Liver (tissue), 9 donors: ENCODE data around the gene MYL10. TPM values are rescaled to one million over a fixed set of nuclear protein-coding genes. Genes with fewer than 3 reads are reported as not detected.

Source experiments
- DNase-seq: peaks from one replicate; pipeline ENCODE4 v3.0.0-alpha.2; 2017; ENCODE audit warnings: low spot score
- H3K27ac ChIP-seq, 2 donors: one replicate each; pipeline ENCODE4 v1.7.0; 2013; ENCODE audit warnings: inconsistent platforms in 2 of 2, low read length in 2 of 2, control low read depth in 1 of 2, low read depth in 1 of 2, mild to moderate bottlenecking in 1 of 2
- H3K27me3 ChIP-seq, 4 donors: one replicate each; pipeline versions ENCODE4 v1.6.1 to v1.7.0; 2013; ENCODE audit warnings: low read length in 3 of 4, inconsistent platforms in 1 of 4, mild to moderate bottlenecking in 1 of 4, moderate library complexity in 1 of 4; ENCODE audit not compliant: control insufficient read depth in 4 of 4, insufficient read depth in 4 of 4
- H3K36me3 ChIP-seq, 4 donors: one replicate each; pipeline versions ENCODE4 v1.6.1 to v1.7.0; 2013; ENCODE audit warnings: low read length in 3 of 4, mild to moderate bottlenecking in 3 of 4, low read depth in 1 of 4, moderate library complexity in 1 of 4; ENCODE audit not compliant: control insufficient read depth in 4 of 4, insufficient read depth in 3 of 4
- H3K4me1 ChIP-seq, 4 donors: one replicate each; pipeline versions ENCODE4 v1.6.1 to v1.7.0; 2013; ENCODE audit warnings: low read length in 3 of 4, mild to moderate bottlenecking in 3 of 4, moderate library complexity in 1 of 4; ENCODE audit not compliant: control insufficient read depth in 4 of 4, insufficient read depth in 4 of 4
- H3K4me3 ChIP-seq, 3 donors: one replicate each; pipeline versions ENCODE4 v1.6.1 to v1.7.0; 2013; ENCODE audit warnings: low read length in 3 of 3, control low read depth in 1 of 3, low read depth in 1 of 3, mild to moderate bottlenecking in 1 of 3
- H3K9ac ChIP-seq, 2 donors: one replicate each; pipeline ENCODE4 v1.7.0; 2013; ENCODE audit warnings: low read length in 2 of 2, mild to moderate bottlenecking in 2 of 2, moderate library complexity in 2 of 2, control low read depth in 1 of 2, low read depth in 1 of 2
- H3K9me3 ChIP-seq, 4 donors: one replicate each; pipeline versions ENCODE4 v1.6.1 to v1.7.0; 2013; ENCODE audit warnings: low read length in 3 of 4; ENCODE audit not compliant: control insufficient read depth in 4 of 4
- ATF3 ChIP-seq: IDR thresholded peaks from 2 replicates; pipeline ENCODE4 v1.6.1; 2016; ENCODE audit warnings: antibody characterized with exemption
- CTCF ChIP-seq: fragments of 150-350 bp; IDR thresholded peaks from 2 replicates; pipeline ENCODE4 v1.5.1; 2017; ENCODE audit warnings: improper control_type of control experiment, low read depth, low read length; ENCODE audit not compliant: missing input control
- EGR1 ChIP-seq, 2 donors: IDR thresholded peaks; 2 replicates each; pipeline ENCODE4 v1.6.1; 2016 to 2018; ENCODE audit warnings: antibody characterized with exemption in 2 of 2, low read depth in 2 of 2
- FOXA1 ChIP-seq: IDR thresholded peaks from 2 replicates; pipeline ENCODE4 v1.6.1; 2016; ENCODE audit warnings: antibody characterized with exemption
- FOXA2 ChIP-seq: IDR thresholded peaks from 2 replicates; pipeline ENCODE4 v1.6.1; 2016; ENCODE audit warnings: antibody characterized with exemption
- HNF4A ChIP-seq, 2 donors: conservative IDR thresholded peaks; 2 replicates each; pipeline ENCODE4 v1.6.1; 2016; ENCODE audit warnings: antibody characterized with exemption in 2 of 2, mild to moderate bottlenecking in 2 of 2
- HNF4G ChIP-seq: IDR thresholded peaks from 2 replicates; pipeline ENCODE4 v1.6.1; 2016; ENCODE audit warnings: antibody characterized with exemption
- JUND ChIP-seq, 2 donors: IDR thresholded peaks; 2 replicates each; pipeline ENCODE4 v1.6.1; 2016; ENCODE audit warnings: antibody characterized with exemption in 2 of 2
- MAX ChIP-seq: IDR thresholded peaks from 2 replicates; pipeline ENCODE4 v1.6.1; 2016; ENCODE audit warnings: antibody characterized with exemption
- NR2F2 ChIP-seq: IDR thresholded peaks from 2 replicates; pipeline ENCODE4 v1.6.1; 2016; ENCODE audit warnings: antibody characterized with exemption
- RAD21 ChIP-seq, 2 donors: IDR thresholded peaks; 2 replicates each; pipeline ENCODE4 v1.6.1; 2016; ENCODE audit warnings: antibody characterized with exemption in 2 of 2, mild to moderate bottlenecking in 2 of 2
- REST ChIP-seq: IDR thresholded peaks from 2 replicates; pipeline ENCODE4 v1.6.1; 2016; ENCODE audit warnings: antibody characterized with exemption, mild to moderate bottlenecking
- RXRA ChIP-seq, 2 donors: IDR thresholded peaks; 2 replicates each; pipeline ENCODE4 v1.6.1; 2017 to 2018; ENCODE audit warnings: antibody characterized with exemption in 2 of 2, mild to moderate bottlenecking in 1 of 2
- SP1 ChIP-seq: IDR thresholded peaks from 2 replicates; pipeline ENCODE4 v1.6.1; 2018; ENCODE audit warnings: antibody characterized with exemption, mild to moderate bottlenecking
- TAF1 ChIP-seq: conservative IDR thresholded peaks from 2 replicates; pipeline ENCODE4 v1.6.1; 2016; ENCODE audit warnings: antibody characterized with exemption, mild to moderate bottlenecking
- YY1 ChIP-seq: IDR thresholded peaks from 2 replicates; pipeline ENCODE4 v1.6.1; 2016; ENCODE audit warnings: antibody characterized with exemption, mild to moderate bottlenecking
- ZBTB33 ChIP-seq: IDR thresholded peaks from 2 replicates; pipeline ENCODE4 v1.6.1; 2016; ENCODE audit warnings: antibody characterized with exemption
- WGBS: extraction: QIAGEN DNeasy Blood & Tissue Kit; methylation state at CpG from one replicate; pipeline ENCODE4 v1.1.7; 2013; 5-methylcytosine and 5-hydroxymethylcytosine counted together
- polyA plus RNA-seq, 2 donors: library from polyadenylated mRNA; stranded (reverse) in 1 of 2; unstranded in 1 of 2; fragments of 200-250 nt in 1 of 2; fragments of >200 nt in 1 of 2; fragmentation: Nextera tagmentation in 1 of 2; extraction: Ambion mirVana in 1 of 2; gene quantifications; one replicate each; pipeline versions ENCODE4 v1.2.1 to v1.2.3, GENCODE V29; 2013 to 2015
- total RNA-seq, 2 donors: library from RNA; depleted of rRNA; stranded (reverse); fragments of >200 nt; gene quantifications; one replicate each; pipeline ENCODE4 v1.2.3, GENCODE V29; 2014
- donor health status: healthy.
- donor health status: healthy.
- donor health status: healthy.
- donor health status: healthy.
- donor health status: healthy.

Gene MYL10
- total and polyA plus RNA-seq, 4 donors, result not detected

- no peaks in the 10 kb centered on the region for H3K4me1 ChIP-seq
- H3K9ac ChIP-seq, result no peak overlapping the region
- no peak for DNase-seq
- no peaks in the 10 kb centered on the region for H3K9me3 ChIP-seq
- H3K27ac ChIP-seq, result no peak overlapping the region
- H3K27me3 ChIP-seq, result no peaks in the 10 kb centered on the region
- H3K36me3 ChIP-seq, result no peaks in the 10 kb centered on the region
- TF ChIP-seq HNF4A (conservative IDR thresholded peaks at IDR 0.05) (no peak), HNF4G (no peak), RXRA (IDR thresholded peaks at IDR 0.05) (no peak), MAX (no peak), REST (no peak), CTCF (no peak), TAF1 (no peak), YY1 (no peak), EGR1 (IDR thresholded peaks at IDR 0.05; ENCODE audit: low read depth in 2 of 2) (no peak)
- 87% methylated on average over 8 of the region's 8 CpGs for WGBS
- no peak overlapping the region for H3K4me3 ChIP-seq
Observed at GRCh38 chr7:101666293-101666692, 37.2 kb upstream of the MYL10 start.

- TF ChIP-seq HNF4A (conservative IDR thresholded peaks at IDR 0.05) (no peak), HNF4G (no peak), CTCF (no peak), RAD21 (IDR thresholded peaks at IDR 0.05) (no peak), FOXA1 (no peak), EGR1 (IDR thresholded peaks at IDR 0.05; ENCODE audit: low read depth in 2 of 2) (no peak), ATF3 (no peak), MAX (no peak), SP1 (no peak), REST (no peak), JUND (IDR thresholded peaks at IDR 0.05) (no peak), ZBTB33 (no peak), NR2F2 (no peak), FOXA2 (no peak)
- Histone ChIP-seq H3K9ac (no peak overlapping the region), H3K27me3 (no peaks in the 10 kb centered on the region), H3K4me3 (no peak overlapping the region), H3K27ac (no peak overlapping the region), H3K9me3 (no peaks in the 10 kb centered on the region), H3K36me3 (no peaks in the 10 kb centered on the region), H3K4me1 (no peaks in the 10 kb centered on the region)
- 76% methylated on average over 10 of the region's 10 CpGs for WGBS
- DNase-seq, result no peak
Observed at GRCh38 chr7:101664893-101665471, 35.9 kb upstream of the MYL10 start.
